Right renal cortex interstitium (tissue), 3 donors: Measurements from ENCODE around the gene SDK1. TPM values are rescaled to one million over a fixed set of nuclear protein-coding genes. Genes with fewer than 3 reads are reported as not detected.

Experiments
- DNase-seq, 3 donors: peaks; one replicate each; pipeline ENCODE4 v3.0.0-alpha.2; 2013; ENCODE audit warnings: low read depth in 3 of 3, low spot score in 2 of 3
- polyA plus RNA-seq, 3 donors: library from polyadenylated mRNA; unstranded; fragments of 120-200 nt; gene quantifications; one replicate each; pipeline ENCODE4 v1.2.1, GENCODE V29; 2013; ENCODE audit not compliant: insufficient read length in 3 of 3

SDK1 gene
- polyA plus RNA-seq, 3 donors, result 5.8 to 7.5 (median 6.3) TPM

- no peak for DNase-seq
These were observed 857.5 kb downstream of the SDK1 start for GRCh38 chr7:4158441-4159153.

DNA sequence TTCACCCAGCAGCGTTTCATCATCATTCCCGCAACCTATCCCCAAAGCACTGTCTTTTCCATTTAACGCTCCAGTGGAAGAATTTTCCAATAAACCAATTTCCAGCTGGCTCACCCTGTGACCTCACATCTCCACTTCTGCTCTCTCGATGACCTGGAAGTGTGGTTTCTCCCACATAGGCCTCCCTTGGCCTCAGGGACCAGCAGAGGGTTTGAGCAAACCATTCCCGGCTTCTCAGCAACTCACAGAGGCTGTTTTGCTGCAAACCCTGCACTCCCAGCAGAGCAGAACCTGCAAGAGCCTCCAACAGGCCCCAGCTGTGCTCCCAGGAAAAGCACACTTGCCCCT lies 858.1 kb downstream of the SDK1 start:
- DNase-seq, result no peak

DNA sequence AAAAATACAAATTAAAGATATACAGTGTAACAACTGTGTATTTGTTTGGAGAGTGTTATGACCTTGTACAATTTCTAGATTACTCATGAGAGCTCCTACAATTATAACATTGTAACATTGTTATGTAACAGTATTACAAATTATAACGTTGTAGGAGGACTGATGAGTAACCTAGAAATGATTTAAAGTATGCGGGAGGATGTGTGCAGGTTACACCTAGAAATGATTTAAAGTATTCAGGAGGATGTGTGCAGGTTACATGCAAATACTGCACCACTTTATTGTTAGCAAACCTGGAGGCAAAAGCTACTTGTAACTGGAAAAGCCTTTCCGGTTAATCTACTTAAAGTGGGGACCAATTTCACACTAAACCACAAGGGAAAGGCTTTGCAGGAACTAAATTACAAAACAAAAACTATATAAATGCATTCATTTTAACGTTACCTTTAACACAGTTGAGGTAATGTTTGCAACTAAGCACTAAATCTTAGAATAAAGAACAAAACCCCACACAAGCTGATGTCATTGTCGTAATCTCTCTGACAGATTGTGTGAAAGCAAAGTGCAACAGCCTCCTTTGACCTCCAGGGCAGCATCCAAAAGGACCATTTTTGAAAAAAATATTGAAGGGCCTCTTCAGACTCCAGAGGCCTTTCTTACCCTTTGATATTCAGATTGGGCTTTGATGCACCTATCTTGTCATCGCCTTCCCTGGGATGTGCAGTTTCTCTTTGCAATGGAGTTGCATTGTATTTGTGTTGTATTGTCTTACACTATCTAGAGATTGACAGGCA lies 858.9 kb downstream of the SDK1 start:
- DNase-seq, result no peak

DNA sequence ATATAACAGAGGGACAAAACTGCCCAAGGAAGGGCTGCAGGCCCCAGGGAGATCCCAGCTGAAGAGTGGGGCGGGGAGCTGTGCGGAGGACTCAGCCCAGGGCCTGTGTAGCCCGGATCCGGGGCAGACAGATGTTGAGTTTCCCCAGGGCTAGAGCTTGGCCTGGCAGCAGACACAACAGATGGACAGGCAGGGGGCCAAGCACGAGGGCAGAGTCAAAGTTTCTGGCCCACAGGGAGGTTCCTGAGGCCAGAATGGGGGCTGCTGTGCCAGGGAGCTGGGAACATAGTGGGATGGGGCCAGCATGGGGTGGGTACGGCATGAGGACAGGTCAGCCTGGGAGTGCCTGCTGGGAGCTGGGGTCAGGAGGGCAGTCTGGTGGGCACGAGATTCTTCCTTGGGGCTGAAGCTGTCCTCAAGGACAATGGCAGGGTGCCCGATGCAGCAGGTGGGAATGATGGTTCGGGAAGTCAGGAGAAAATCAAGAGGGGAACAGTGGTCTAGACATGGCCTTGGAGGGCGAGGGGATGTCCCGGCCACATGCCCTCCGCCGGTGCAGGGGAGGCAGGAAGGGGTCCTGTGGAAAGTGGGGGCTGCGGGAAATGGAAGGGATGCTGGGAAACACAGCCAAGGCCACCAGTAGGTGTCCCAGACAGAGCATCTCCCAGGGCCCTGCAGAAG lies 862.0 kb downstream of the SDK1 start:
- DNase-seq, result no peak

GRCh38 chr7:4163565-4164203 lies 862.6 kb downstream of the SDK1 start:
- DNase-seq, result no peak

GRCh38 chr7:4164556-4164955 lies 863.5 kb downstream of the SDK1 start:
- DNase-seq, result no peak

DNA sequence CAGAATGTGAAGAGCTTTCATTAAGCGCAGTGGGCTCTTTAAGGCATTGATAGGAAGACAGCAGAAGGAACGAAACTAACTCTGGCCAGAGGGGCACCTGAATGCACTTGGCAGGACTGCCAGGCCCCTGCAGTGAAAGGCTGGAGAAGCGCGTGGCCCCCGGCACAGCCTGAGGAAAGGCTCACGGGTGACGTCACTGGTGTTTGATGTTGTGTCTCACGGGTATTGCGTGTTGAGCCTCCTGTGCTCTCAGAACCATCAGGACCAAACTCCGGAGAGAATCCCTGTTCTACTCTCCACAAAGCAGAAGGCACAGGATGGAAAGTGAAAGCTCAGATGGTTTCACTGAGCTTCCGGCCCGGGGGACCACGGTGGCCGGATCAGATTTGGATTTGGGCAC lies 865.3 kb downstream of the SDK1 start:
- no peak for DNase-seq

- DNase-seq, result no peak
These were observed 865.8 kb downstream of the SDK1 start for GRCh38 chr7:4166807-4167206.

DNA sequence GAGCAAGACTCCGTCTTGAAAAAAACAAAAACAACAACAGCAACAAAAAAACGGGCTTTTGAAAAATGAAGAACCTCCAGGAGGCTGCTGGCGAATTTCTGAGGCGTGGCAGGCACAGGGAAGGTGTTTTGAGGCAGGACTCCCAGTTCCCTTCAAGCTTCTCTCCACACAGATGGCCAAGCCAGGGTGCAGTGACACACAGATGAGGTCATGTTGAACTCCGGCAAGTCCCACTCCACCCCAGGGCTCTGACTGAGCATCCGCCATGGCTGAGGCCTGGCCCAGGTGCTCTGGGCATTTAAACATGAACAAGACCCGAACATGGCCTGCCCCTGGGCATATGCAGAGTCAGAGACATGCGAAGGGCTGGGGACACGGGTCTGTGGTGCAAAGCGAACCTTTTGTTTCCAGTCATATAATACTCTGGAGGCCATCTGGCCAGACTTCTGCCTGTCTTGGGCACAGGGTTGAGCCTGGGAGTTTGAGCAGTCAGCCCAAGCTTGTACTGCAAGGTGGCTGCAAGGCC lies 866.4 kb downstream of the SDK1 start:
- DNase-seq, result no peak

DNA sequence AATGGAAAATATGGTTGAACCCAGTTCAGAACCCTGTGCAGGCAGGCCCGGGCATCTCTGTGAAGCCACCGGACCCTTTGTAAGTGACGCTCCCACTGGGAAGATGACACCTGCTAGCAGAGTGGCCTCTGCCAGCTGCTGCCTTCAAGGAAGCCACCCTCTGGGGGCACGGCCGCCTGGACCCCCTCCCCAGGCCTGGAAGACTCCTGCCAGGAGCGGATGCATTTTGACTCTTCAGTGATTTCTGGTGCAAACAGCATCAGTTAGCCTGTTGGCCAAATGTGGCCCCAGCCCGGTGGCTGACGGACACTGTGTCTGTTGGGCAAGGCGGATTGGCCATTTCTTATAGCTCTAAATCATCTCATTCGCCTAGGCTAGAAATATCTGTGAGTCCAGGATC lies 867.0 kb downstream of the SDK1 start:
- no peak for DNase-seq

DNA sequence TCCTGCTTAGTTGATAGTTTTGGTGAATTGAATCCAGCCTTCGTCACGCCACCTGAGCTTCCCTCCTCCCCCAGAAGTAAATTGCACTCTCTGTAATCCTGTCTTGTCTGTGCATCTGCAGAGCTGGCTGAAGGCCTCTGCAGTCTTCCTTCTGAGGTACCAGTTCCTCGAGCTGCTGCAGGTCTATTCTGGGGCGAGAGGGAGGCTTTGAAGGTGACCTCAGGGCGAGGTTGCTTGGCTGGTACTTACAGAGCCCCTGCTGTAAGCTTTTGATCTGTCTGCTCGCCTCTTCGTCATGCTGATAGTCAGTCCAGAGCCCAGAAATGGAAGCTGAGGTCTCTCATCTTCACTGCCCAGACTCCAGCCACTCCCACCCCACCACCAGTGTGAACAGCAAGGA lies 867.5 kb downstream of the SDK1 start:
- no peak for DNase-seq

DNA sequence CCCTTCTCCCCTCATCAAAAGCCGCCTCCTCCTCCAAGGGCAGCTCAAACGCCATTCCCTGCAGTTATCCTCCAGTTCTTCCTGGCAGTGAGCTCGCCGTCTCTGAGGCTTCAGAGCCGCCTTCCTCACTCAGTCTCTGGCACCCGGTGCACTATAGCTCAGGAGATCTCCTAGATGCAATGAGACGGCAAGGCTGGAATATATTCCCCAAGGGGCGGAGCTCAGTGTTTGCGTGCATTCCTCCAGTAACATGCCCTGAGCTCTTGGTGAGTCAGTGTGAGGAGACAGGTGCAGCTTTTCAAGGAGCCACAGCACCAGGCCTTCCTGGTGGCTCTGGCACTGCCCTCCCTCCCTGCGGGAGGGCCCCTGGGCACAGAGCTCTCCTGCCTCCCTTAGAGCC lies 868.4 kb downstream of the SDK1 start:
- no peak for DNase-seq

DNA sequence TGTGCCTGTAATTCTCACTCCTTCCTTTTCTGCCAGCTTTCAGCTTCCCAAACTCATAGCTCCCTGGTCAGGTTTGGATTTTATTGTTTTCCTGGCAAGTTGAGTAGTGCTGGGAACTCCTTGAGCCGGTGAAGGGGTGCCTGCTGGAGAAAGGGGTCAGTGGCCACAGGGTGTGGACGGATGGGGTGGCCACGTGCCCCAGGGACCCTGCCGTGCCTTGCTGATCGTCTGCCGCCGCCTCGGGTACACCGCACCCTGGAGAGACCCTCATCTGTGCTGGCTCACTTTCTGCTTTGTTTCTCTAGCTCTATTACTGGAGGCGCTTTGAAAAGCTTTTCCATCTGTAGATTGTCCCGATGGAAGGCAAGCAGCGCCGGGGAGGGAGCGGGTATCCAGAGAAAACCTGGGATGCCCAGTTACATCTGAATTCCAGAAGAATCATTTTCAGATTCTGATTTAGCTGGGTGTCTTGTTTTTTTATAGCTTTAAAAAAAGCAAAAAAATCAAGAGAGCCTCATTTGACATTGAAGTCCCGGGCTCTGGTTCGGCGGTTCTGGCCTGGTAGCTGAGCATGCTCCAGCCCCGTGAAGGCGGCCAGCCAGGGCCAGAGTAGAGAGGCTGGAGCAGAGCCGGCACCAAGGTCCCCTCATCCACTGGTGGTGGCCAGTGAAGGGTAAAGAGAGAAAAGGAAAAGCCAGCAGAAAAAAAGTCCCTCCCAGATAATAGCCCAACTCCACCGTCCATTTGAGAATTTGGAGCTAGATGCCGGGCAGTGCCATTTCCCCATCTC lies 870.1 kb downstream of the SDK1 start:
- no peak for DNase-seq

- no peak for DNase-seq
These were observed 871.8 kb downstream of the SDK1 start for GRCh38 chr7:4172883-4173282.

- DNase-seq, result no peak
These were observed 872.6 kb downstream of the SDK1 start for GRCh38 chr7:4173615-4174014.

DNA sequence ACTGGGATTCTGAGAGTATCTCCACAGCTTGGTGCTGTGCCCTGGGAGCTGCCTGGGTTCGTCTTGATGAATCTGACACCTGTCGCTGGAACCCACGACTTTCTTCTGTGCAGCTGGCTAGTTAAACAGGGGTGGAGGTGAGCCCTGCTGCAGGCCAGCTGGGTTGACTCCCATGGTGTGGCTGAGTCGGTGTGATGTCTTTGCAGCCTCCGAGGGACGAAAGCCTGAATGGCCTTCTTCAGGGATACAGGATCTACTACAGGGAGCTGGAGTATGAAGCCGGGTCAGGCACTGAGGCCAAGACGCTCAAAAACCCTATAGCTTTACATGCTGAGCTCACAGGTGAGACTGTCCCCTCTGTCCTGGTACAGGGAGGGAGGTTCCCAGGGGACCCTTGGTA lies 873.0 kb downstream of the SDK1 start:
- no peak for DNase-seq

- no peak for DNase-seq
These were observed 873.4 kb downstream of the SDK1 start for GRCh38 chr7:4174451-4174850.

DNA sequence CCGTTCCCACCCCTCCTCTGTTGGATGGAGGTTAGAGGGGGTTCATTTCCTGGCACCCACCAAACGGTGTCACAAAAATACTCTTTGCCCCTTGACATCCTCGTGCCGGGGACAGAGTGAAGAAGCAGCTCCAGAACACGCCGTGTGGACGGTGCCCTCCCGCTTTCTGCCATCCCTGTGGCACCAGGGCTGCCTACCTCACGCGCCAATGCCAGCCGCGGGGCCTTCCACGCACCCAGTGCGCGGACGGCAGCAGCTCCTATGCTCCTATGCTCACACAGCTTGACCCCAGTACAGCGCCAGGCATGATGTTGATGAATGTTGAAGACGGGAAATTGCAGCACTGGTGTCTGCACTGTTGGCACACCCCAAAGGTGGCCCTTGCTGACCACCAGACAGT lies 873.8 kb downstream of the SDK1 start:
- no peak for DNase-seq

- DNase-seq, result no peak
These were observed 874.4 kb downstream of the SDK1 start for GRCh38 chr7:4175346-4175973.

DNA sequence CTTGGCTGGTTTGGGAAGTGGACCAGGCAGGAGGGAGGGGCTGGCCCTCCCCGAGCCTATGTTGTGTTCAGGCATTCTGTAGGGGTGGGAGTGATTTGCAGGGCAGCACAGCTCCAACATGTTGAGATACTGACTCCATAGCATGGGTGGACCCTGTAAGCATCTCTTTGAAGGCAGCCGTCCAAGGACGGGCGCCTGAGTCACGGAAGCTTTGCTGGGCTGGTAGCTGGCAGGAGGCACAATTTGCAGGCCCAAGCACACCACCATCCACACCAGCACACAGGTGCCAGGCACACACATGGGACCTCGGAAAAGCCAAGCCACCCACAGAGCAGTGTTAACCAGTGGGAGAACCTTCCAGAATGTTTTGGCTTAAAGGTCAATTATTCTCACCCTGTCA lies 875.9 kb downstream of the SDK1 start:
- DNase-seq, result no peak
